ENCODE measurements around the gene FANCC.

GRCh38 chr9:95108777-95109176 is 208.7 kb downstream of the FANCC start:
- no peak for TF ChIP-seq CTCF (IDR thresholded peaks at IDR 0.05)
- TF ChIP-seq POLR2A (IDR thresholded peaks at IDR 0.05) = no peak
